IMR-90 (cell line): Measurements from ENCODE around the gene ZNF335. TPM values are rescaled to one million over a fixed set of nuclear protein-coding genes. Genes with fewer than 3 reads are reported as not detected.
A peak's percentile ranks its signal among the peaks of the same experiment; 100 is the strongest.

Source experiments
- ATAC-seq: fragments of 200-7000 bp; cut with Tn5 transposase; 2 replicates; pipeline ENCODE4 v1.9.1; 2020; ENCODE audit warnings: low read depth, mild to moderate bottlenecking, moderate library complexity
- BruUV-seq: library from RNA; stranded (reverse); fragments of 400-500 nt; replicated peaks from 2 replicates; lab custom pipeline; 2021; lab: Mats Ljungman, UMichigan
- CTCF ChIA-PET: fragments of 300-600 bp; formaldehyde crosslinking; extraction: SDS; loops from one replicate; lab custom pipeline; 2021; ENCODE audit warnings: antibody characterized with exemption; lab: Yijun Ruan, JAX
- POLR2A ChIA-PET: fragments of 300-600 bp; sonication (Branson Sonifier 250); formaldehyde crosslinking; loops from one replicate; lab custom pipeline; 2022; ENCODE audit warnings: antibody characterized with exemption; ENCODE audit not compliant: unreplicated experiment; lab: Charles Lee
- DNase-seq: peaks from one replicate; pipeline ENCODE4 v3.0.0; 2013
- H2AFZ ChIP-seq: replicated peaks from 2 replicates; pipeline ENCODE3; 2013; ENCODE audit warnings: low read length, mild to moderate bottlenecking; ENCODE audit not compliant: poor library complexity
- H2AK5ac ChIP-seq: 2 replicates; pipeline ENCODE4 v1.6.1; 2013; ENCODE audit warnings: low read depth, low read length, inconsistent platforms
- H2AK9ac ChIP-seq: replicated peaks from 2 replicates; pipeline ENCODE3; 2013; ENCODE audit warnings: mild to moderate bottlenecking, low read depth, low read length, moderate library complexity; ENCODE audit not compliant: poor library complexity
- H2BK120ac ChIP-seq: 2 replicates; pipeline ENCODE4 v1.6.1; 2013; ENCODE audit warnings: low read depth, low read length, inconsistent platforms
- H2BK15ac ChIP-seq: 3 replicates; pipeline ENCODE4 v1.6.1; 2013; ENCODE audit warnings: low read depth, low read length, inconsistent platforms
- H2BK20ac ChIP-seq: 2 replicates; pipeline ENCODE4 v1.6.1; 2013; ENCODE audit warnings: low read depth, mild to moderate bottlenecking, inconsistent platforms, low read length, moderate library complexity
- H2BK5ac ChIP-seq: 2 replicates; pipeline ENCODE4 v1.6.1; 2013; ENCODE audit warnings: mild to moderate bottlenecking, low read depth, low read length, inconsistent platforms; ENCODE audit not compliant: poor library complexity, severe bottlenecking
- H3K14ac ChIP-seq: replicated peaks from 2 replicates; pipeline ENCODE4 v1.6.1; 2013; ENCODE audit warnings: low read depth, low read length, inconsistent platforms
- H3K18ac ChIP-seq: 2 replicates; pipeline ENCODE4 v1.6.1; 2013; ENCODE audit warnings: low read depth, low read length, control low read depth
- H3K23ac ChIP-seq: 2 replicates; pipeline ENCODE4 v1.6.1; 2013; ENCODE audit warnings: low read depth, low read length, inconsistent platforms
- H3K27ac ChIP-seq: 2 replicates; pipeline ENCODE4 v1.5.1; 2013; ENCODE audit warnings: mild to moderate bottlenecking, control low read depth, low read length; ENCODE audit not compliant: insufficient read depth
- H3K27me3 ChIP-seq: 2 replicates; pipeline ENCODE4 v1.6.1; 2013; ENCODE audit warnings: low read length; ENCODE audit not compliant: control insufficient read depth, insufficient read depth
- H3K36me3 ChIP-seq: 2 replicates; pipeline ENCODE4 v1.6.1; 2013; ENCODE audit warnings: low read length, mixed read lengths; ENCODE audit not compliant: control insufficient read depth, insufficient read depth
- H3K4ac ChIP-seq: 2 replicates; pipeline ENCODE4 v1.6.1; 2013; ENCODE audit warnings: low read depth, low read length, inconsistent platforms
- H3K4me1 ChIP-seq: 2 replicates; pipeline ENCODE4 v1.6.1; 2013; ENCODE audit warnings: low read length, mixed read lengths; ENCODE audit not compliant: control insufficient read depth, insufficient read depth
- H3K4me2 ChIP-seq: 2 replicates; pipeline ENCODE4 v1.6.1; 2013; ENCODE audit warnings: low read depth, mild to moderate bottlenecking, control low read depth, low read length, moderate library complexity
- H3K4me3 ChIP-seq: 2 replicates; pipeline ENCODE4 v1.5.1; 2013; ENCODE audit warnings: low read depth, mild to moderate bottlenecking, control low read depth, low read length, moderate library complexity; ENCODE audit not compliant: insufficient read depth
- H3K56ac ChIP-seq: 2 replicates; pipeline ENCODE4 v1.6.1; 2013; ENCODE audit warnings: low read length, inconsistent platforms; ENCODE audit not compliant: insufficient read depth; ENCODE audit errors: extremely low read depth
- H3K79me1 ChIP-seq, 2 experiments: 2 replicates each; pipeline ENCODE4 v1.6.1; 2013; ENCODE audit warnings: low read length in 2 of 2, inconsistent platforms in 1 of 2, low read depth in 1 of 2
- H3K9ac ChIP-seq: 2 replicates; pipeline ENCODE4 v1.6.1; 2013; ENCODE audit warnings: low read depth, low read length, control low read depth
- H3K9me1 ChIP-seq: 2 replicates; pipeline ENCODE4 v1.6.1; 2013; ENCODE audit warnings: low read length, inconsistent platforms; ENCODE audit not compliant: insufficient read depth
- H3K9me3 ChIP-seq: 2 replicates; pipeline ENCODE4 v1.6.1; 2013; ENCODE audit warnings: low read length; ENCODE audit not compliant: control insufficient read depth, insufficient read depth
- H4K20me1 ChIP-seq: 2 replicates; pipeline ENCODE4 v1.6.1; 2013; ENCODE audit warnings: low read length, inconsistent platforms; ENCODE audit not compliant: insufficient read depth
- H4K5ac ChIP-seq: 2 replicates; pipeline ENCODE4 v1.6.1; 2013; ENCODE audit warnings: mild to moderate bottlenecking, low read depth, low read length, control low read depth
- H4K8ac ChIP-seq, 2 experiments: 2 replicates each; pipeline ENCODE4 v1.6.1; 2013; ENCODE audit warnings: low read depth in 2 of 2, low read length in 2 of 2, control low read depth in 1 of 2, inconsistent platforms in 1 of 2
- H4K91ac ChIP-seq: 2 replicates; pipeline ENCODE4 v1.6.1; 2013; ENCODE audit warnings: low read depth, low read length, inconsistent platforms; ENCODE audit not compliant: insufficient read depth
- CTCF ChIP-seq: conservative IDR thresholded peaks from 2 replicates; pipeline ENCODE4 v1.5.1; 2012; ENCODE audit warnings: mild to moderate bottlenecking, low read depth, low read length, improper control_type of control experiment
- MXI1 ChIP-seq: IDR thresholded peaks from 2 replicates; pipeline ENCODE4 v1.6.1; 2012; ENCODE audit warnings: low read depth, mild to moderate bottlenecking, low read length, moderate library complexity, borderline replicate concordance
- NFE2L2 ChIP-seq: fragments of 150-350 bp; IDR thresholded peaks from 2 replicates; pipeline ENCODE4 v1.6.1; 2016; ENCODE audit warnings: low read depth, mild to moderate bottlenecking, low read length
- POLR2A ChIP-seq: IDR thresholded peaks from 2 replicates; pipeline ENCODE4 v1.6.1; 2012; ENCODE audit warnings: mild to moderate bottlenecking, low read depth, low read length
- RAD21 ChIP-seq: IDR thresholded peaks from 2 replicates; pipeline ENCODE4 v1.6.1; 2012; ENCODE audit warnings: low read length, improper control_type of control experiment
- SMC3 ChIP-seq: fragments of 150-350 bp; IDR thresholded peaks from 2 replicates; pipeline ENCODE4 v1.6.1; 2016; ENCODE audit warnings: low read depth, mild to moderate bottlenecking, antibody characterized with exemption, low read length, moderate library complexity
- WGBS, 2 experiments: methylation state at CpG; one replicate each; pipeline versions ENCODE4 v1.1.5 to v1.1.7; 2013; ENCODE audit warnings: missing lambda C conversion rate in 2 of 2; ENCODE audit not compliant: insufficient read length in 1 of 2; ENCODE audit errors: extremely low coverage in 2 of 2; 5-methylcytosine and 5-hydroxymethylcytosine counted together
- dilution Hi-C: fragments of 300-500 bp; cut with HindIII; formaldehyde crosslinking; loops from one replicate; pipeline ENCODE4 v1.14.3; 2018; ENCODE audit warnings: low sequenced_read_pairs; ENCODE audit not compliant: unreplicated experiment
- in situ Hi-C: fragments of 300-500 bp; cut with MboI; formaldehyde crosslinking; loops from 3 replicates; pipeline ENCODE4 v1.14.3; 2019; ENCODE audit warnings: low sequenced_read_pairs, inconsistent platforms, mixed read lengths
- intact Hi-C: fragments of 100-400 bp; cut with micrococcal nuclease; formaldehyde crosslinking; loops from 2 replicates; pipeline ENCODE4 v1.10.0; 2022
- polyA plus RNA-seq, 3 experiments: library from polyadenylated mRNA; depleted of rRNA; stranded (reverse); fragments of >200 nt; gene quantifications; 2 replicates each; pipeline ENCODE4 v1.2.3, GENCODE V29; 2012; ENCODE audit warnings: low replicate concordance in 1 of 3
- total RNA-seq: library from RNA; depleted of rRNA; stranded (reverse); fragments of >200 nt; gene quantifications from 2 replicates; pipeline ENCODE4 v1.2.3, GENCODE V29; 2012

The ZNF335 gene
- total and polyA plus RNA-seq, 2 of the 4 experiments (the other 2 are of a cell fraction) = 11.8 to 17.8 TPM

- TF ChIP-seq MXI1 = no peak
Measured at GRCh38 chr20:46014517-46015396, 42.8 kb upstream of the ZNF335 start (continued).

GRCh38 chr20:46013829-46014516 lies 42.0 kb upstream of the ZNF335 start:
- no peak overlapping the region for H3K4me3 ChIP-seq
- H2AK5ac ChIP-seq = no peak overlapping the region
- in situ Hi-C loops (no loop called here), intact Hi-C loops (loop anchor here (2.0 to 10.0 kb wide), 2 partner anchors 335 to 469 kb away; partner anchors contain the start of gene EPPIN), dilution Hi-C loops (no loop called here)
- no peak overlapping the region for H2BK15ac ChIP-seq
- CTCF ChIA-PET = interaction anchor here (0.6 to 1.7 kb wide), 4 partner anchors 9 to 266 kb away, joined by 3 to 5 read pairs (median 4); no protein-coding TSS in a partner anchor
- H3K9me3 ChIP-seq = peaks cover 14% of the 10 kb centered on the region
- DNase-seq (peak; percentile 32), ATAC-seq (peak; percentile 89)
- WGBS, 2 experiments = 2% methylated on average over 23 of the region's 67 CpGs; no CpG with 5 or more reads in 1 of the 2 experiments
- H3K36me3 ChIP-seq = no peaks in the 10 kb centered on the region
- H3K79me1 ChIP-seq = no peaks in the 10 kb centered on the region
- no peak overlapping the region for H3K56ac ChIP-seq
- no peak overlapping the region for H2BK20ac ChIP-seq
- POLR2A ChIA-PET = no interaction called here
- no TSS peak for BruUV-seq
- no peak overlapping the region for H2BK5ac ChIP-seq
- H2AK9ac ChIP-seq = no peak overlapping the region
- TF ChIP-seq RAD21 (peak; percentile 60), POLR2A (no peak), CTCF (peak; percentile 67), NFE2L2 (no peak), SMC3 (peak; percentile 42; the same call in 1 of the 2 replicates)
- no peak overlapping the region for H3K18ac ChIP-seq
- H4K5ac ChIP-seq = no peak overlapping the region
- H3K9me1 ChIP-seq = no peaks in the 10 kb centered on the region
- H2BK120ac ChIP-seq = no peak overlapping the region
- H4K20me1 ChIP-seq = no peaks in the 10 kb centered on the region; the same call in 1 of the 2 replicates
- H3K9ac ChIP-seq = no peak overlapping the region
- no peaks in the 10 kb centered on the region for H3K4me1 ChIP-seq
- peak overlapping the region; percentile 82 for H2AFZ ChIP-seq
- H4K8ac ChIP-seq = no peak overlapping the region
- H3K27me3 ChIP-seq = peaks cover 69% of the 10 kb centered on the region
- H3K4me2 ChIP-seq = no peak overlapping the region; the same call in 1 of the 2 replicates
- H3K23ac ChIP-seq = no peak overlapping the region
- no peak overlapping the region for H3K27ac ChIP-seq
- H4K91ac ChIP-seq = no peak overlapping the region
- H3K14ac ChIP-seq = no peak overlapping the region
- no peak overlapping the region for H3K4ac ChIP-seq
